PC-3 (cell line): ENCODE results near the gene CCZ1B. TPM values are rescaled to one million over a fixed set of nuclear protein-coding genes. Genes with fewer than 3 reads are reported as not detected.
A peak's percentile ranks its signal among the peaks of the same experiment; 100 is the strongest.
"Not testable (repeated sequence)": the region's sequence is repeated elsewhere in the genome, so short reads cannot be mapped to it uniquely, and the experiment has no call there.

ENCODE experiments used
- ATAC-seq: fragments of 200-7000 bp; cut with Tn5 transposase; 2 replicates; pipeline ENCODE4 v1.9.1; 2020; ENCODE audit warnings: mild to moderate bottlenecking, moderate library complexity
- BruUV-seq: library from RNA; stranded (reverse); fragments of 400-500 nt; replicated peaks from 2 replicates; lab custom pipeline; 2021; lab: Mats Ljungman, UMichigan
- CTCF ChIA-PET: fragments of 300-600 bp; sonication (Branson Sonifier 250); formaldehyde crosslinking; loops from one replicate; lab custom pipeline; 2022; ENCODE audit warnings: antibody characterized with exemption; lab: Charles Lee
- POLR2A ChIA-PET: fragments of 300-600 bp; sonication (Branson Sonifier 250); formaldehyde crosslinking; loops from one replicate; lab custom pipeline; 2022; ENCODE audit warnings: antibody characterized with exemption; ENCODE audit not compliant: unreplicated experiment; lab: Charles Lee
- DNase-seq: peaks from one replicate; pipeline ENCODE4 v3.0.0-alpha.2; 2015
- H2AFZ ChIP-seq: fragments of 300-600 bp; sonication (generic); 2 replicates; pipeline ENCODE4 v1.6.0; 2016; ENCODE audit warnings: antibody characterized with exemption, low read length
- H3F3A ChIP-seq: fragments of 300-600 bp; sonication (generic); one replicate; pipeline ENCODE4 v1.6.0; 2017; ENCODE audit warnings: antibody characterized with exemption, low read length, control low read depth, mild to moderate bottlenecking; ENCODE audit not compliant: unreplicated experiment
- H3K27ac ChIP-seq: fragments of 300-600 bp; sonication (generic); 2 replicates; pipeline ENCODE4 v1.5.1; 2016; ENCODE audit warnings: mild to moderate bottlenecking, low read length
- H3K27me3 ChIP-seq: fragments of 300-600 bp; sonication (generic); 2 replicates; pipeline ENCODE4 v1.6.1; 2016; ENCODE audit warnings: low read length, mixed read lengths
- H3K36me3 ChIP-seq: fragments of 300-600 bp; sonication (generic); 2 replicates; pipeline ENCODE4 v1.6.1; 2016; ENCODE audit warnings: low read depth, mixed run types, low read length, mixed read lengths
- H3K4me1 ChIP-seq: fragments of 300-600 bp; sonication (generic); 2 replicates; pipeline ENCODE4 v1.5.1; 2016; ENCODE audit warnings: low read length; ENCODE audit not compliant: insufficient read depth
- H3K4me2 ChIP-seq: fragments of 300-600 bp; sonication (generic); 2 replicates; pipeline ENCODE4 v1.6.0; 2016; ENCODE audit warnings: low read length
- H3K4me3 ChIP-seq: fragments of 300-600 bp; sonication (generic); 2 replicates; pipeline ENCODE4 v1.5.1; 2016; ENCODE audit warnings: mild to moderate bottlenecking, low read length, mixed read lengths
- H3K79me2 ChIP-seq: fragments of 300-600 bp; sonication (generic); 2 replicates; pipeline ENCODE4 v1.6.1; 2017; ENCODE audit warnings: low read length, mixed read lengths
- H3K9ac ChIP-seq: fragments of 300-600 bp; sonication (generic); 2 replicates; pipeline ENCODE4 v1.6.0; 2016; ENCODE audit warnings: mild to moderate bottlenecking, low read length
- H3K9me2 ChIP-seq: fragments of 300-600 bp; sonication (generic); replicated peaks from 2 replicates; pipeline ENCODE4 v1.6.1; 2016; ENCODE audit warnings: mixed run types, low read length, mixed read lengths
- H3K9me3 ChIP-seq: fragments of 300-600 bp; sonication (generic); 2 replicates; pipeline ENCODE4 v1.6.1; 2016; ENCODE audit warnings: low read length, mixed read lengths
- H4K20me1 ChIP-seq: fragments of 300-600 bp; sonication (generic); 2 replicates; pipeline ENCODE4 v1.6.1; 2016; ENCODE audit warnings: low read length, mixed read lengths
- intact Hi-C: fragments of 100-400 bp; cut with micrococcal nuclease; formaldehyde crosslinking; loops from 2 replicates; pipeline ENCODE4 v1.9.0; 2023
- total RNA-seq: library from RNA; depleted of rRNA; stranded (reverse); fragments of >200 nt; gene quantifications from 2 replicates; pipeline ENCODE4 v1.2.3, GENCODE V29; 2014

CCZ1B gene
- total RNA-seq, 1 experiment from 2014 or later, result 36.9 TPM

DNA sequence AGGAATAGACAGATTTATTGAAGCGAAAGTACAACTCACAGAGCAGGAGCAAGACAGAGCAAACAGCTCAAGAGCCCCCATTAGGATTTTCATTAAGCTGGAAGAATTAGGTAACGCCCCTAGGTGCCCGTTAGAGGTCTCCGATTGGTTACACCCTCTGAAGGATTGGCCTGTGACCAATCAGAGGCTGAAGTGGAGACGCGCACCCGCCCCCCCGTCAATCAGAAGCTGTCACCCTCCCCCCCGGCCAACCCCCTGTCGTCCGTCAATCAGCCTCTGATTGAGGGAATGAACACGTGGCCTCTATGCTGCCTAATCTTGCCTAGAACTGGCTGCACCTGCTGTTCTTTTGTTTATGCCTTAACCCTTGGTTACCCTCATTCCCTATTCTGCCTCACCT lies 1.1 kb upstream of the CCZ1B start:
- intact Hi-C loops, BruUV-seq, ATAC-seq, H4K20me1 ChIP-seq, H3K9me2 ChIP-seq, H3K4me1 ChIP-seq, H3K27me3 ChIP-seq, POLR2A ChIA-PET, H3K36me3 ChIP-seq, H3K4me3 ChIP-seq, H3K4me2 ChIP-seq, CTCF ChIA-PET, H2AFZ ChIP-seq, DNase-seq, H3K9me3 ChIP-seq, H3F3A ChIP-seq, H3K27ac ChIP-seq, H3K79me2 ChIP-seq, H3K9ac ChIP-seq: not testable (repeated sequence)

DNA sequence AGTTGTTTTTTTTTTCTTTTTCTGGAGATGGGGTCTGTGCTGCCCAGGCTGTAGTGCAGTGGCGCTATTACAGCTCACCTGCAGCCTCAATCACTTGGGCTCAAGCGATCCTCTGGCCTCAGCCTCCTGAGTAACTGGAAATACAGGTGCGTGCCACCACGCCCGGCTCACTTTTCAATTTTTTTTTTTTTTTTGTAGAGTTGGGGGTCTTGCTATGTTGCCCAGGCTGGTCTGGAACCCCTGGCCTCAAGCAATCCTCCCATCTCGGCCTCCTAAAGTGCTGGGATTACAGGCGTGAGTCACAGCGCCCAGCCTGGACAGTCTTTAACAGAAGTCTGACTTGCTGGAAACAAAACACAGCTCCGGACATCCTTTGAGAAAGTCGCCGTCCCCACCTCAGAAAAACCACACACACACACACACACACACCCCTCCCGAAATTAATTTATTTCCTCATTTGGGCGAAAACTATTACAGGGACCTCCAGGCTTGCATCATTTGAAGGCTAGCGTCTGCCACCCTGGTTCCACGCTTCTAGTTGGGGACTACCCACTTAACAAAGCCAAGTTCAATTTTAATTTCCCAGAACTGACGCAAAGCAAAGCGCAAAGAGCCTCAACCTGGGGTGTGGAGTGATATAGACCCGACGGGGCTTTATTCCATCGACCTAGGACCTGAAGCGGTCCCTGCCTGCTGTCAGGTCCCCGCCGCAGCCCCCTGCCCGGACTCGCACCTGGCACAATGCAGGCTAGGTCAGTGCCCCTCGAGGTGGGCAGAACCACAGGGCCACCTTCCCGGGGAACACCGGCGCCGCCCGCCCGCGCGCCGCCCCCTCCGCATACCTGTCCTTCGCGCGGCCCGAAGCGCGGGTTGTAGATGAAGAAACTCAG lies 594 bp downstream of the CCZ1B start:
- H3K27me3 ChIP-seq, H2AFZ ChIP-seq, H3K9me2 ChIP-seq, intact Hi-C loops, POLR2A ChIA-PET, H4K20me1 ChIP-seq, H3K4me1 ChIP-seq, H3F3A ChIP-seq, DNase-seq, CTCF ChIA-PET, H3K79me2 ChIP-seq, H3K9me3 ChIP-seq, H3K27ac ChIP-seq, H3K36me3 ChIP-seq: not testable (repeated sequence)
- Histone ChIP-seq H3K4me3 (peak overlapping the region; percentile 51), H3K9ac (peak overlapping the region; percentile 66; the same call in 1 of the 2 replicates), H3K4me2 (peak overlapping the region; percentile 73)
- peak; percentile 66 for ATAC-seq
- BruUV-seq, result TSS peak; percentile 31

DNA sequence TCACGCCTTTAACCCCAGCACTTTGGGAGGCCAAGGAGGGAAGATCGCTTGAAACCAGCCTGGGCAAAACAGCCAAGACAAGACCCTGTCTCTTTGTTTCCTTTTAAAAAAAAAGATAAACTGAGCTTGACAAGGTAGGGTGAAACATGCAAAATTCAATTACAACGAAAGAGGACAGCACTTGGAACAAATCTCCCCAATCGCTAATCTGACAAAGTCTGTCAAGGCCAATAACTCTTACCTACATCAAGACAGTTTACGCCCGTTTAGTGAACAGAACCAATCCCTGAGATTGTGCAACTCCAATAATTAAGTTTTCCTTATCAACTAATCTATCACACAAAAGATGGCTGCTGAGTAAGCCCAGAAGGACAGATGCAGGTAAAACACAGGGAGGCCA lies 4.5 kb downstream of the CCZ1B start:
- H3K9ac ChIP-seq, DNase-seq, H4K20me1 ChIP-seq, H3K9me2 ChIP-seq, POLR2A ChIA-PET, BruUV-seq, H3K4me2 ChIP-seq, H3K4me3 ChIP-seq, H2AFZ ChIP-seq, H3K27me3 ChIP-seq, H3K27ac ChIP-seq, H3K4me1 ChIP-seq, H3K36me3 ChIP-seq, ATAC-seq, H3K79me2 ChIP-seq, CTCF ChIA-PET, H3K9me3 ChIP-seq, H3F3A ChIP-seq, intact Hi-C loops: not testable (repeated sequence)

DNA sequence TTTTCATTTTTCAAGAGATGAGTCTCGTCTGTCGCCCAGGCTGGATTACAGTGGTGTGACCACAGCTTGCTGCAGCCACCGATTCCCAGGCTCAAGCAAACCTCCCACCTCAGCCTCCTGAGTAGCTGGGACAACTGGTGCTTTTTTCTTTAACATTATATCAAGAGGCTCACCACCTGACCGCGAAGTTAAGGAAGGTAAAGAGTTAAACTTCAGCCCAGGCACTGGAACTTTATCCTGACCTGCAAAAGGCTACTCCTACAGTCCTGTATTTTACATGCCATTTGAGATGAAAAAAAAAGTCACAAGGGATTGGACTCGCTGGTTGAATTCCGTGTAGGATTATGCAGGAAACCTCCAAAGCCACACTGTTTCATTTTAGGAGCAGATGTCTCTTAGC lies 10.6 kb downstream of the CCZ1B start:
- H3K27me3 ChIP-seq, ATAC-seq, H3K4me1 ChIP-seq, H3K4me2 ChIP-seq, H3K36me3 ChIP-seq, intact Hi-C loops, POLR2A ChIA-PET, H3K9me2 ChIP-seq, H3K27ac ChIP-seq, H3K79me2 ChIP-seq, H3F3A ChIP-seq, BruUV-seq, H3K9me3 ChIP-seq, H3K9ac ChIP-seq, H4K20me1 ChIP-seq, DNase-seq, H3K4me3 ChIP-seq, H2AFZ ChIP-seq, CTCF ChIA-PET: not testable (repeated sequence)

DNA sequence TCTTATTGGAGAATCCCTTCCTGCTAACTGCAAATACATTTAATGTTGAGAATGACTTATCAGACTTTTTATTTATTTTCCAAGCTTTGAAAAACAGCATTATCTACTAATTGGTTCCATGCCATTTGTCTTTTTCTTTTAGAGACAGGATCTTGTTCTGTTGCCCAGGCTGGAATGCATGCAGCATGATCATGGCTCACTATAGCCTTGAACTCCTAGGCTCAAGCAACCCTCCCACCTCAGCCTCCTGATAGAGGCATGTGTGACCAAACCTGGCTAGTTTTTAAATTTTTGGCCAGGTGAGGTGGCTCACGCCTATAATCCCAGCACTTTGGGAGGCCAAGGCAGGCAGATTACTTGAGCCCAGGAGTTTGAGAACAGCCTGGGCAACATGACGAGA lies 13.1 kb downstream of the CCZ1B start:
- H3K79me2 ChIP-seq, H2AFZ ChIP-seq, H3K9me3 ChIP-seq, DNase-seq, H3K4me3 ChIP-seq, CTCF ChIA-PET, H3K27ac ChIP-seq, H3K4me2 ChIP-seq, H4K20me1 ChIP-seq, ATAC-seq, H3F3A ChIP-seq, H3K9me2 ChIP-seq, H3K9ac ChIP-seq, POLR2A ChIA-PET, intact Hi-C loops, H3K27me3 ChIP-seq, H3K4me1 ChIP-seq, BruUV-seq, H3K36me3 ChIP-seq: not testable (repeated sequence)

DNA sequence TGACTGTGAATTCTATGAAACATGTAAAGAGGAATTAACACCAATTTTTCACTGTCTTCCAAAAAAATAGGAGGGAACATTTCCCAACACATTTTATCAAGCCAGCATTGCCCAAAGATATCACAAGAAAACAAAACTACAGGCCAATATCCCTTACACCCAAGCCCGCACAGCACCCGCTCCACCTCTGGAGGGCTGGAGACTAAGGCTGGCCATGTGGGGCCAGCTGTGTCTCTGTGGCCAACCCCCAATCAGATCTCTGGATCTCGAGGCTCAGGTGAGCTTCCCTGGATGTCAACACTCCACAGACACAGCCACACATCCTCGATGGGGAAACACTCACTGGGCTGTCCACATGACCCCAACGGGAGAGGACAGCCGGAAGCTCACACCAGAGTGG lies 18.1 kb downstream of the CCZ1B start:
- H2AFZ ChIP-seq, H4K20me1 ChIP-seq, H3F3A ChIP-seq, H3K36me3 ChIP-seq, H3K4me1 ChIP-seq, CTCF ChIA-PET, DNase-seq, H3K79me2 ChIP-seq, H3K9ac ChIP-seq, H3K9me2 ChIP-seq, POLR2A ChIA-PET, ATAC-seq, H3K4me3 ChIP-seq, H3K27me3 ChIP-seq, H3K27ac ChIP-seq, BruUV-seq, H3K9me3 ChIP-seq, intact Hi-C loops, H3K4me2 ChIP-seq: not testable (repeated sequence)
